Sigmoid colon (tissue), 4 donors: Measurements from ENCODE around the gene ANGPTL4.

Experiments
- CTCF ChIP-seq, 4 experiments: fragments of 450-650 bp in 3 of 4; fragments of 200-600 bp in 1 of 4; IDR thresholded peaks; one replicate each; pipeline ENCODE4 v1.5.1; 2016 to 2019; ENCODE audit warnings: antibody characterized with exemption in 4 of 4, mild to moderate bottlenecking in 3 of 4, moderate library complexity in 2 of 4
- POLR2A ChIP-seq, 2 donors: fragments of 450-650 bp; IDR thresholded peaks; one replicate each; pipeline ENCODE4 v1.6.1; 2016; ENCODE audit warnings: antibody characterized with exemption in 2 of 2, mild to moderate bottlenecking in 2 of 2, moderate library complexity in 2 of 2
- POLR2AphosphoS5 ChIP-seq, 4 donors: sonication (generic); formaldehyde crosslinking; IDR thresholded peaks; one replicate each; pipeline ENCODE4 v1.6.1; 2017; ENCODE audit warnings: antibody characterized with exemption in 4 of 4

- no peak for TF ChIP-seq POLR2AphosphoS5 (IDR thresholded peaks at IDR 0.05)
- TF ChIP-seq CTCF (IDR thresholded peaks at IDR 0.05) = no peak
- no peak for TF ChIP-seq POLR2A (IDR thresholded peaks at IDR 0.05)
These were observed 40.2 kb upstream of the ANGPTL4 start for GRCh38 chr19:8323781-8324185.
